GM12878 (cell line): ENCODE measurements around the gene CD38. TPM values are rescaled to one million over a fixed set of nuclear protein-coding genes. Genes with fewer than 3 reads are reported as not detected.

Experiments
- ATAC-seq: fragments of 200-7000 bp; cut with Tn5 transposase; 3 replicates; pipeline ENCODE4 v1.9.1; 2020; ENCODE audit warnings: mild to moderate bottlenecking, moderate library complexity
- BruUV-seq: library from RNA; stranded (reverse); fragments of 400-500 nt; replicated peaks from 2 replicates; lab custom pipeline; 2021; lab: Mats Ljungman, UMichigan
- CTCF ChIA-PET: fragments of 300-600 bp; sonication (Branson Sonifier 250); formaldehyde crosslinking; extraction: SDS; loops from one replicate; lab custom pipeline; 2021; ENCODE audit warnings: inconsistent platforms; lab: Yijun Ruan, JAX
- POLR2A ChIA-PET: fragments of 350-600 bp; formaldehyde crosslinking; extraction: SDS; loops from one replicate; lab custom pipeline; 2021; ENCODE audit warnings: inconsistent platforms; lab: Charles Lee
- RAD21 ChIA-PET: fragments of 300-600 bp; sonication (Branson Sonifier 250); formaldehyde crosslinking; loops from one replicate; lab custom pipeline; 2023; ENCODE audit warnings: antibody characterized with exemption; ENCODE audit not compliant: unreplicated experiment; lab: Charles Lee
- SMC1A ChIA-PET: fragments of 300-600 bp; sonication (Branson Sonifier 250); formaldehyde crosslinking; loops from one replicate; lab custom pipeline; 2023; ENCODE audit not compliant: unreplicated experiment, uncharacterized antibody; lab: Charles Lee
- DNase-seq: peaks from one replicate; pipeline ENCODE4 v3.0.0-alpha.2; 2011; ENCODE audit warnings: low read depth, low spot score
- FAIRE-seq: peaks from 3 replicates; lab custom pipeline; 2011; peaks lifted over from hg19 to GRCh38; lab: Jason Lieb, UNC
- H2AFZ ChIP-seq: 2 replicates; pipeline ENCODE4 v1.6.0; 2011; ENCODE audit warnings: low read depth, low read length, control low read depth; ENCODE audit not compliant: control insufficient read depth
- H3K27ac ChIP-seq: 2 replicates; pipeline ENCODE4 v1.5.1; 2011; ENCODE audit warnings: control low read depth; ENCODE audit not compliant: control insufficient read depth, insufficient read depth
- H3K27me3 ChIP-seq, 2 experiments: replicated peaks in 1 of 2; 2 replicates each; pipeline versions ENCODE4 v1.6.0 to v1.6.1; 2011; ENCODE audit warnings: low read length in 1 of 2; ENCODE audit not compliant: control insufficient read depth in 2 of 2, insufficient read depth in 2 of 2
- H3K36me3 ChIP-seq, 2 experiments: 2 replicates each; pipeline ENCODE4 v1.5.1; 2011; ENCODE audit warnings: low read length in 1 of 2; ENCODE audit not compliant: control insufficient read depth in 2 of 2, insufficient read depth in 2 of 2
- H3K4me1 ChIP-seq: 2 replicates; pipeline ENCODE4 v1.6.1; 2011; ENCODE audit warnings: mild to moderate bottlenecking, low read length, moderate library complexity, mixed read lengths; ENCODE audit not compliant: control insufficient read depth, insufficient read depth
- H3K4me2 ChIP-seq: 2 replicates; pipeline ENCODE4 v1.6.0; 2011; ENCODE audit warnings: control low read depth; ENCODE audit not compliant: control insufficient read depth, insufficient read depth
- H3K4me3 ChIP-seq: fragments of 200-600 bp; sonication (generic); 2 replicates; pipeline ENCODE4 v1.5.1; 2016
- H3K79me2 ChIP-seq: 2 replicates; pipeline ENCODE4 v1.6.0; 2011; ENCODE audit warnings: low read length; ENCODE audit not compliant: control insufficient read depth, insufficient read depth
- H3K9ac ChIP-seq: 2 replicates; pipeline ENCODE4 v1.8.0; 2011; ENCODE audit warnings: low read length, control low read depth, mixed read lengths; ENCODE audit not compliant: control insufficient read depth, insufficient read depth
- H3K9me3 ChIP-seq: replicated peaks from 3 replicates; pipeline ENCODE4 v1.5.1; 2011; ENCODE audit warnings: mild to moderate bottlenecking, low read length; ENCODE audit not compliant: control insufficient read depth, insufficient read depth
- H4K20me1 ChIP-seq: 2 replicates; pipeline ENCODE4 v1.6.0; 2011; ENCODE audit not compliant: control insufficient read depth, insufficient read depth
- CREM ChIP-seq: IDR thresholded peaks from 2 replicates; pipeline ENCODE4 v1.6.1; 2014; ENCODE audit warnings: antibody characterized with exemption, low read depth
- EGR1 ChIP-seq, 2 experiments: IDR thresholded peaks; 1 replicate in 1 of 2; 2 replicates in 1 of 2; pipeline ENCODE4 v1.6.1; 2011 to 2012; ENCODE audit warnings: low read depth in 2 of 2, low read length in 2 of 2, borderline replicate concordance in 1 of 2, mild to moderate bottlenecking in 1 of 2, moderate library complexity in 1 of 2
- EZH2 ChIP-seq: IDR thresholded peaks from 2 replicates; pipeline ENCODE4 v1.6.1; 2012; ENCODE audit warnings: low read depth, mild to moderate bottlenecking, control low read depth, inconsistent platforms, low read length, borderline replicate concordance; ENCODE audit not compliant: control insufficient read depth
- MLLT1 ChIP-seq: fragments of 450-650 bp; IDR thresholded peaks from 2 replicates; pipeline ENCODE4 v1.6.1; 2016; ENCODE audit warnings: mild to moderate bottlenecking
- MYB ChIP-seq: fragments of 150-350 bp; IDR thresholded peaks from 2 replicates; pipeline ENCODE4 v1.6.1; 2014; ENCODE audit warnings: mild to moderate bottlenecking, low read depth, low read length, borderline replicate concordance
- MYC ChIP-seq: IDR thresholded peaks from 2 replicates; pipeline ENCODE4 v1.6.1; 2011; ENCODE audit warnings: mild to moderate bottlenecking, low read length, moderate library complexity, inconsistent platforms; ENCODE audit not compliant: insufficient read depth, insufficient replicate concordance, insufficient read length, severe bottlenecking
- PBX3 ChIP-seq: IDR thresholded peaks from 2 replicates; pipeline ENCODE4 v1.6.1; 2011; ENCODE audit warnings: mild to moderate bottlenecking, low read depth, low read length, moderate library complexity; ENCODE audit not compliant: insufficient replicate concordance
- RUNX3 ChIP-seq: IDR thresholded peaks from 2 replicates; pipeline ENCODE4 v1.6.1; 2012; ENCODE audit warnings: low read length, inconsistent platforms
- SMC3 ChIP-seq: IDR thresholded peaks from 2 replicates; pipeline ENCODE4 v1.6.1; 2011; ENCODE audit warnings: low read length, improper control_type of control experiment, borderline replicate concordance
- SPI1 ChIP-seq: IDR thresholded peaks from 2 replicates; pipeline ENCODE4 v1.6.1; 2011; ENCODE audit warnings: low read depth, mild to moderate bottlenecking, low read length, moderate library complexity, borderline replicate concordance; ENCODE audit not compliant: insufficient read depth
- STAT3 ChIP-seq: IDR thresholded peaks from 2 replicates; pipeline ENCODE4 v1.6.1; 2011; ENCODE audit warnings: low read depth, low read length, improper control_type of control experiment
- ZBTB33 ChIP-seq: fragments of 450-650 bp; IDR thresholded peaks from 2 replicates; pipeline ENCODE4 v1.6.1; 2017; ENCODE audit warnings: mild to moderate bottlenecking
- ZNF24 ChIP-seq: fragments of 450-650 bp; IDR thresholded peaks from 2 replicates; pipeline ENCODE4 v1.6.1; 2017; ENCODE audit warnings: antibody characterized with exemption, mild to moderate bottlenecking
- WGBS: methylation state at CpG from one replicate; pipeline ENCODE4 v1.1.6; 2016; ENCODE audit warnings: low lambda C conversion rate; ENCODE audit not compliant: insufficient replicate concordance, insufficient coverage; ENCODE audit errors: missing lambda C conversion rate; 5-methylcytosine and 5-hydroxymethylcytosine counted together
- in situ Hi-C: fragments of 300-500 bp; cut with MboI; formaldehyde crosslinking; loops from 9 replicates; pipeline ENCODE4 v1.14.3; 2018; ENCODE audit warnings: mixed read lengths
- intact Hi-C: fragments of 100-400 bp; cut with micrococcal nuclease; formaldehyde crosslinking; loops from one replicate; pipeline ENCODE4 v1.14.2; 2022; ENCODE audit not compliant: unreplicated experiment
- polyA plus RNA-seq, 11 experiments: library from polyadenylated mRNA; depleted of rRNA in 4 of 11; unstranded in 6 of 11; stranded (reverse) in 5 of 11; fragments of >200 nt; fragmentation: Nextera tagmentation in 4 of 11; fragmentation: Illumina TruSeq in 1 of 11; extraction: Ambion mirVana in 4 of 11; extraction: Trizol in 1 of 11; gene quantifications; 1 replicate in 1 of 11; 2 replicates in 10 of 11; pipeline versions ENCODE4 v1.2.1 to v1.2.3, GENCODE V29; 2011 to 2016; ENCODE audit warnings: inconsistent platforms in 2 of 11, missing spikeins in 2 of 11, low read depth in 1 of 11
- total RNA-seq, 4 experiments: library from RNA; depleted of rRNA in 3 of 4; stranded (reverse); fragments of >200 nt in 3 of 4; fragmentation: Illumina TruSeq in 1 of 4; extraction: Trizol in 1 of 4; gene quantifications; 2 replicates each; pipeline versions ENCODE4 v1.2.1 to v1.2.3, GENCODE V29; 2013 to 2021

CD38 gene
- total and polyA plus RNA-seq, 10 of the 15 experiments (the other 5 are each of a cell fraction or from before 2014, with no cell fraction given) = 3.5 to 39.8 (median 12.7) TPM

GRCh38 chr4:15898902-15899301, 120.8 kb downstream of the CD38 start (continued):
- TF ChIP-seq ZBTB33 (no peak), MLLT1 (no peak), EZH2 (no peak), MYB (no peak), SMC3 (no peak)

GRCh38 chr4:15899511-15899910, 121.4 kb downstream of the CD38 start:
- WGBS = 95% methylated on average over 1 of the region's 1 CpG
- Histone ChIP-seq H3K9me3 (no peaks in the 10 kb centered on the region; the same call in 2 of the 3 replicates), H4K20me1 (no peaks in the 10 kb centered on the region), H3K79me2 (no peaks in the 10 kb centered on the region), H3K4me3 (no peak overlapping the region), H3K9ac (no peak overlapping the region), H3K36me3 (no peaks in the 10 kb centered on the region), H3K4me1 (no peaks in the 10 kb centered on the region), H3K4me2 (no peak overlapping the region), H2AFZ (no peak overlapping the region), H3K27me3 (no peaks in the 10 kb centered on the region), H3K27ac (no peak overlapping the region)
- DNase-seq (no peak), ATAC-seq (no peak), FAIRE-seq (no peak)
- SMC1A ChIA-PET = no interaction called here
- CTCF ChIA-PET = interaction anchor here (2.0 kb wide), 1 partner anchor 17 kb away, joined by 8 read pairs; no protein-coding TSS in a partner anchor
- RAD21 ChIA-PET = no interaction called here
- in situ Hi-C loops = no loop called here
- TF ChIP-seq SMC3 (no peak), SPI1 (no peak), CREM (no peak), STAT3 (no peak), EGR1 (IDR thresholded peaks at IDR 0.05; ENCODE audit: borderline replicate concordance in 1 of 2, low read depth in 2 of 2, low read length in 2 of 2) (no peak), MYC (no peak), RUNX3 (no peak), PBX3 (no peak), ZNF24 (no peak)
- no TSS peak for BruUV-seq
- POLR2A ChIA-PET = no interaction called here
- intact Hi-C loops = no loop called here
